22Rv1 (cell line): ENCODE results near the gene MEIS2.

Source experiments
- ZFX ChIP-seq: fragments of 450-650 bp; IDR thresholded peaks from 2 replicates; pipeline ENCODE4 v1.6.1; 2017; ENCODE audit warnings: antibody characterized with exemption, borderline replicate concordance
- TF ChIP-seq, protein P1 (sequence below): fragments of 450-650 bp; IDR thresholded peaks from 2 replicates; pipeline ENCODE4 v1.5.1; 2017; ENCODE audit warnings: mild to moderate bottlenecking

- TF ChIP-seq, protein P1, sequence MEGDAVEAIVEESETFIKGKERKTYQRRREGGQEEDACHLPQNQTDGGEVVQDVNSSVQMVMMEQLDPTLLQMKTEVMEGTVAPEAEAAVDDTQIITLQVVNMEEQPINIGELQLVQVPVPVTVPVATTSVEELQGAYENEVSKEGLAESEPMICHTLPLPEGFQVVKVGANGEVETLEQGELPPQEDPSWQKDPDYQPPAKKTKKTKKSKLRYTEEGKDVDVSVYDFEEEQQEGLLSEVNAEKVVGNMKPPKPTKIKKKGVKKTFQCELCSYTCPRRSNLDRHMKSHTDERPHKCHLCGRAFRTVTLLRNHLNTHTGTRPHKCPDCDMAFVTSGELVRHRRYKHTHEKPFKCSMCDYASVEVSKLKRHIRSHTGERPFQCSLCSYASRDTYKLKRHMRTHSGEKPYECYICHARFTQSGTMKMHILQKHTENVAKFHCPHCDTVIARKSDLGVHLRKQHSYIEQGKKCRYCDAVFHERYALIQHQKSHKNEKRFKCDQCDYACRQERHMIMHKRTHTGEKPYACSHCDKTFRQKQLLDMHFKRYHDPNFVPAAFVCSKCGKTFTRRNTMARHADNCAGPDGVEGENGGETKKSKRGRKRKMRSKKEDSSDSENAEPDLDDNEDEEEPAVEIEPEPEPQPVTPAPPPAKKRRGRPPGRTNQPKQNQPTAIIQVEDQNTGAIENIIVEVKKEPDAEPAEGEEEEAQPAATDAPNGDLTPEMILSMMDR, result no peak
- TF ChIP-seq ZFX, result no peak
Observed at GRCh38 chr15:36877294-36877693, 223.1 kb downstream of the MEIS2 start.
